ENCODE measurements around the gene FIBIN. TPM values are rescaled to one million over a fixed set of nuclear protein-coding genes. Genes with fewer than 3 reads are reported as not detected.

Gene FIBIN
- total RNA-seq, 1 experiment from 2014 or later: not detected

DNA sequence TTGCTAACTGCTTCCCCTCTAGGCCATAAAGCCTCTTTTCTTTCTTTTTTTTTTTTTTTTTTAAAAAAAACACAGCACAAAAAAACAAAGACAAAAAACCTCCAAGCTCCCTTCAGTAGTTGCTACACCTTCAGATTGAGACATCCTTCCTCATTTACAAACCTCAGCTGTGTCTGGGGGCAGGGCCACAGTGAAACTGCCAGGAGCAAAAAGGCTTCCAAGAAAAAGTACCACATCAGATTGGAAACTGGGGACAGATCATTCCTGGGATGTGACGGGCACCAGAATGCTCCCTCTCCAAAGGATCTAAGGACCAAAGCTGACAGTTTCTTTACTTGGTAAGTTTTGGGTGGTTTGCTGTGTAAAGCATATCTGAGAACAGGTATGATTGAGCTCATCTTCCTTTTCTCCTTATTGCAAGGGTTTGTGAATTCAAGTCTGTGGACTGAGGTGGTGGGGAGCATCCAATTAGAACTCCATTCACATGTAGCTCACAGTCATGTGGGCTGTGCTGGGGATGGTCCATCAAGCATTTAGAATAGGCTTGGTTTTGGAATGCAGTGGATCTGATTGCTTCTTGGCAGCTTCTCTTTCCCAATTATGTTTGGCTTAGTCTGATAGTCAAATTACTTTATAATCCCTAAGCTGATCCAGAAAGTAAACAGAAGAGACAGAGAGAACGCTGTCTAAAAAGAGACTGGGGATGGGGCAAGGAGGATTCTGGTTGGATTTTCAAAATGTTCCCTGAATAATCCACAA is 47.4 kb downstream of the FIBIN start:
- H3K56ac ChIP-seq (ENCODE audit: insufficient read length, low read depth, low read length): no peak overlapping the region
- H2BK5ac ChIP-seq (ENCODE audit: insufficient read length, low read length): no peak overlapping the region
- H3K27me3 Mint-ChIP-seq (ENCODE audit: low read depth): no peaks in the 10 kb centered on the region
- H2BK120ac ChIP-seq (ENCODE audit: low read depth, low read length, poor library complexity, severe bottlenecking): no peak overlapping the region
- peaks cover 18 to 19% of the 10 kb centered on the region in 2 experiments for H3K4me1 Mint-ChIP-seq
- no peaks in the 10 kb centered on the region for H3K23me2 ChIP-seq (ENCODE audit: insufficient read length, low read depth, low read length, poor library complexity, severe bottlenecking)
- H3K9me3 Mint-ChIP-seq: peaks cover 15 to 27% of the 10 kb centered on the region in 2 experiments
- H3K9me3 ChIP-seq (ENCODE audit: control insufficient read depth, low read depth, low read length): no peaks in the 10 kb centered on the region
- H3K27ac Mint-ChIP-seq: peak overlapping the region in 2 of 3 experiments; percentile 23 to 85; a peak in 2 of 7 replicates
- no peak overlapping the region; a peak in 1 of 5 replicates for H3K4me3 Mint-ChIP-seq
- no peak overlapping the region for H3K18ac ChIP-seq (ENCODE audit: insufficient read length, low read depth, low read length)
- no peak overlapping the region for H3K4me2 ChIP-seq (ENCODE audit: insufficient read depth, insufficient read length, low read length)
- no peak overlapping the region for H3T11ph ChIP-seq (ENCODE audit: low read length)
- no peaks in the 10 kb centered on the region for H4K20me1 ChIP-seq (ENCODE audit: control insufficient read depth, insufficient read depth, insufficient read length)
- H2BK20ac ChIP-seq (ENCODE audit: low read depth, low read length, poor library complexity, severe bottlenecking): no peak overlapping the region
- no peak overlapping the region for H4K5ac ChIP-seq (ENCODE audit: insufficient read length, low read depth, low read length)
- H2BK12ac ChIP-seq (ENCODE audit: insufficient read length, low read depth, low read length): no peak overlapping the region
- no peak overlapping the region for H3K14ac ChIP-seq (ENCODE audit: insufficient read depth, low read length)
- no CpG with 5 or more reads among the region's 2 CpGs for WGBS (ENCODE audit: extremely low coverage, insufficient read length, low lambda C conversion rate)
- no peak overlapping the region for H2AFZ ChIP-seq (ENCODE audit: low read length)
- no peak overlapping the region for H3K9ac ChIP-seq (ENCODE audit: extremely low read depth, insufficient read length, low read length)
- H4K91ac ChIP-seq (ENCODE audit: insufficient read length, low read depth, low read length): no peak overlapping the region
- H2AK5ac ChIP-seq (ENCODE audit: insufficient read length, low read length): no peak overlapping the region
- no peak overlapping the region for H3K23ac ChIP-seq (ENCODE audit: insufficient read length, low read depth, low read length)
- no peaks in the 10 kb centered on the region for H3K27me3 ChIP-seq (ENCODE audit: insufficient read depth, low read length)
- H3K4me1 ChIP-seq (ENCODE audit: insufficient read depth, low read length): no peaks in the 10 kb centered on the region; the same call in 1 of the 2 replicates
- H3K27ac ChIP-seq (ENCODE audit: insufficient read length, low read depth, low read length): no peak overlapping the region
- H3K36me3 Mint-ChIP-seq (ENCODE audit: insufficient read depth in 1 of 3, low read depth in 3 of 3): peaks cover 3 to 20% (median 14%) of the 10 kb centered on the region in 3 experiments; a peak in 5 of 7 replicates
- H3K79me1 ChIP-seq (ENCODE audit: insufficient read depth, low read depth, low read length, poor library complexity, severe bottlenecking): no peaks in the 10 kb centered on the region
- H4K8ac ChIP-seq (replicated peaks; ENCODE audit: insufficient read length, low read depth, low read length): no peak overlapping the region
- TF ChIP-seq, protein P1, sequence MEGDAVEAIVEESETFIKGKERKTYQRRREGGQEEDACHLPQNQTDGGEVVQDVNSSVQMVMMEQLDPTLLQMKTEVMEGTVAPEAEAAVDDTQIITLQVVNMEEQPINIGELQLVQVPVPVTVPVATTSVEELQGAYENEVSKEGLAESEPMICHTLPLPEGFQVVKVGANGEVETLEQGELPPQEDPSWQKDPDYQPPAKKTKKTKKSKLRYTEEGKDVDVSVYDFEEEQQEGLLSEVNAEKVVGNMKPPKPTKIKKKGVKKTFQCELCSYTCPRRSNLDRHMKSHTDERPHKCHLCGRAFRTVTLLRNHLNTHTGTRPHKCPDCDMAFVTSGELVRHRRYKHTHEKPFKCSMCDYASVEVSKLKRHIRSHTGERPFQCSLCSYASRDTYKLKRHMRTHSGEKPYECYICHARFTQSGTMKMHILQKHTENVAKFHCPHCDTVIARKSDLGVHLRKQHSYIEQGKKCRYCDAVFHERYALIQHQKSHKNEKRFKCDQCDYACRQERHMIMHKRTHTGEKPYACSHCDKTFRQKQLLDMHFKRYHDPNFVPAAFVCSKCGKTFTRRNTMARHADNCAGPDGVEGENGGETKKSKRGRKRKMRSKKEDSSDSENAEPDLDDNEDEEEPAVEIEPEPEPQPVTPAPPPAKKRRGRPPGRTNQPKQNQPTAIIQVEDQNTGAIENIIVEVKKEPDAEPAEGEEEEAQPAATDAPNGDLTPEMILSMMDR (conservative IDR thresholded peaks at IDR 0.05): no peak
- H2BK15ac ChIP-seq (ENCODE audit: low read depth, low read length): no peak overlapping the region
- no peak for DNase-seq
- no peak overlapping the region for H3K4ac ChIP-seq (ENCODE audit: low read depth, low read length)
- H3K79me2 ChIP-seq (ENCODE audit: insufficient read depth, low read length): no peaks in the 10 kb centered on the region

Other genes starting within 250 kb of the FIBIN start
- not detected in 2 replicates for gene BBOX1, start 46.7 kb downstream of the FIBIN start, total RNA-seq (2021)